Cardiac septum (tissue), 1 donor: Measurements from ENCODE around the gene ATG13. TPM values are rescaled to one million over a fixed set of nuclear protein-coding genes. Genes with fewer than 3 reads are reported as not detected.
"Not testable (repeated sequence)": the region's sequence is repeated elsewhere in the genome, so short reads cannot be mapped to it uniquely, and the experiment has no call there.

ENCODE experiments used
- DNase-seq: peaks from one replicate; pipeline ENCODE4 v3.0.0-alpha.2; 2020; ENCODE audit warnings: low spot score
- intact Hi-C: fragments of 100-400 bp; cut with DNase I; formaldehyde crosslinking; loops from one replicate; pipeline ENCODE4 v1.14.0; 2022
- total RNA-seq: library from RNA; stranded (reverse); fragmentation: NEBNext Ultra II Directional; extraction: Animal tissue kit (Norgen Biotek cat#: 25700); gene quantifications from one replicate; pipeline ENCODE4 v1.2.1, GENCODE V29; 2021
- donor health status: DM: no; HTN: no; CAD: no.

ATG13 gene
- total RNA-seq, 1 donor from 2014 or later: 43.4 TPM

DNA sequence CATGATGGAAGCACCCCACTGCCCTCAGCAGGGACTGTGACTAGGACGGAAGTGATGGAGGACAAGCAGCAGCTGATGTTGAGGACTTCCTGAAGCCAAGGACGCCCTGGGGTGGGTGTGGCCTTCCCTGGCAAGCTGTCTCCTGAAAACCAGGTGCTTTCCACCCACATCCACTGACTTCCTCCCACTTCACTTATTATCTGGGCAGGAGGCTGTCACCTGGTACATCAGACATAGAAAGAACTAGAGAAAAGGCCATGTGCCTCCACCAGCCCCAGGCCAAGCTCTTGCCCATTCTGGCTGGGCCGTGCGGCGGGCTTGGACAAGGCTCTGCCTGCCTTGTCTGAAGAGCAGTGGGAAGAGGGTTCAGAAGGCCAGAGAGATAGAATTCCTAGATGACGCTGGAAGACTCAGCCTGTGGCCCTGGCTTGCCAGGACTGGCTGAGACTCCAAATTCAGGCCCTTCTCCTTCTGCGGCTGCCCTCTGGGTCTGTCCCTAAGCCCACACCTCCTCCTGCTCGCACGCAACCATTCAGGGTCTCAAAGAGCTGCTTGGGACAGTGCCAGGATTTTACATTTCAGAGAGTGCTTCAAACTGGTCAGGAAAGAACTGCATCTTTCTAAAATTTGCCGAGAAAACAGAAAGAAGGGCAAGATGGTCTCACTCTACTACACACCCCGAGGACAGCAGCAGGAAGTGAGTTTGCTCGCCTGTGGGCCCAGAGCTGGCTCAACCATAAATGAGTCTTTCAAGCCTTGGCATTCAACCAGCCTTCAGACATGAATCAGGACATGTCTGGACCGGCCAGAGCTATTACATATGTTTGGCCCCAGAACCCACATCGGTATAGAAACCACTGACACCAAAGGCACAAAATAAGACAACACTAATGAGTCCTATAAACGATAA, 69.8 kb downstream of the ATG13 start:
- no peak for DNase-seq
- intact Hi-C loops: no loop called here

DNA sequence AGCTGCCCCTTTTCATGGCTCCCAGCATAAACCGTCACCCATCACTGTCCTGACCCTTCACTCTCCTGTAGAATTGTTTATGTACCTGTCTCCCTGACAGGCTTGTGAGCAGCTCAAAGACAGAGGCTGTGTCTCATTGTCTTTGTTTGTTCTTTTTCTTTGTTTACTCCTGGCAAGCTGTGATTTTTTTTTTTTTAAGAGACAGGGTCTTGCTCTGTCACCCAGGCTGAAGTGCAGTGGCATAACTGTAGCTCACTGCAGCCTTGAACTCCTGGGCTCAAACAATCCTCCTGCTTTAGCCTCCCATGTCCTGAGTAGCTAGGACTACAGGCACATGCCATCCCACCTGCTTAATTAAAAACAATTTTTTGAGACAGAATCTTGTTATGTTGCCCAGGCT, 73.3 kb downstream of the ATG13 start:
- DNase-seq: no peak
- intact Hi-C loops: no loop called here

DNA sequence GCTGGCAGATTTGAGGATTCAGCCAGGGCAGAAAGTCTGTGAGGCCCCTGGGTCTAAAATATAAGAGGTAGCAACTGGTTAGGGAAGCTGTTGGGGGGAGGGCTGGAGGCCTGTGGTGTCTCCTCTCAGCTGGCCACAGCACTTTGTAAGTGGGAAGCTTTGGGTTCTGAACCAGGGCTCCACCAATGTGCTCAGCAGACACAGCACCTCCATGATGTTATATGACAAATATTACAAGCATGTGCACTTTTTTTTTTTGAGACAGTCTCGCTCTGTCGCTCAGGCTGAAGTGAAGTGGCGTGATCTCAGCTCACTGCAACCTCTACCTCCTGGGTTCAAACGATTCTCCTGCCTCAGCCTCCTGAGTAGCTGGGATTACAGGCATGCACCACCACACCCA, 75.1 kb downstream of the ATG13 start:
- intact Hi-C loops: no loop called here

DNA sequence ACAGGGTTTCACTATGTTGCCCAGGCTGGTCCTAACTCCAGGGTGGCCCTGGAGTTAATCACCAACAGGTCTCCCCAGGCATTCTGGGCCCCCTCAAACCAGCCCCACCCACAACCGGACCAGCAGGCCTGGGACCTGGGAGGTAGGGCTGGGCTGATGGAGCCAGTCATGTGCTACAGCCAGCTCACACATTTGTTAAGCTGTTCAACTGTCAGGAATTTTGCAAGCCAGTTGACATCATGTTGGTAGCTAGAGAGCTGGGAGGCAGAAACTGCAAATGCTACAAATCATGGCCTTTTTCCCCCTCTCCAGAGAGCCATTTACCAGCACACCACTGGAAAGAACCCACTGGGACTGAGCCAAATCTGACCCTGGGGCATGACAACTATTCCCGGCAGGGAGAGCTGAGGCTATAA, 76.3 kb downstream of the ATG13 start:
- intact Hi-C loops: no loop called here
- no peak for DNase-seq

More for the DNA sequence above, 75.1 kb downstream of the ATG13 start:
- no peak for DNase-seq

DNA sequence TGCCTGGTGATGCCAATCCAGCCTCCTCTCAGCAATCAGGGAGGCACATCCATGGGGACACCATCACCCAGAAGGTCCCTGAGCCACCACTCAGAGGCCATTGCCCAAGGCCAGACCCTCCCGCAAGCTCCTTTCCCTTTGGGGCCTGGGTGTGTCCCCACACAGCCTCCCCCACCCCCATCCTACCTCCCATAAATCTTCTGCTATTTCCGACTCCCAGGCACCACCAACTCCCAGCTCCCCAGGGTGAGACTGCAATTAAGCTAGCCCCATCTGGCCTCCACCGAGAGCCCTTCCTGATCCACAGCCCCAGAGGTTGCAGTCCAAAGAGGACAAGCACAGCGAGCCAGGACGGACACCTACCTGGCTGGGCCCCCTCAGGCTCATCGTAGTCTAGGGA, 76.7 kb downstream of the ATG13 start:
- intact Hi-C loops: no loop called here
- no peak for DNase-seq

DNA sequence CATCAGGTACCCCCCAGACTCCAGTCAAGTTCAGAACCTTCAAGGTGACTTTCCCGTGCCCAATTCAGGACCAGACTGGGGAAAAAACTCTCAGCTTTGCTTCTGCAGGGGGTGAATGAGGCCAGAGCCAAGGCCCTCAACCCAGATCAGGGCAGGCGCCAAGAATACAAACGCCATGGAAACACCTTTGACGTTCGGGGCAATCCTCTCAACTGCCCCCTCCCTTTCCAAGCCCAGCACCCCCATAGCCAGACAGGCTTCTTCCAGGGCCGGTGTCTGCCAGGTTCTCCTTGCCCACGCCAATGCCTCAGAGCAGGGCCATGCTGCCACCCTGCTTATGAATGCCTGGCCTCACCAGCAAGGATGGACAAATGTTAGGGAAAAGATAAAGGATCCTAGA, 77.3 kb downstream of the ATG13 start:
- DNase-seq: no peak
- intact Hi-C loops: no loop called here

DNA sequence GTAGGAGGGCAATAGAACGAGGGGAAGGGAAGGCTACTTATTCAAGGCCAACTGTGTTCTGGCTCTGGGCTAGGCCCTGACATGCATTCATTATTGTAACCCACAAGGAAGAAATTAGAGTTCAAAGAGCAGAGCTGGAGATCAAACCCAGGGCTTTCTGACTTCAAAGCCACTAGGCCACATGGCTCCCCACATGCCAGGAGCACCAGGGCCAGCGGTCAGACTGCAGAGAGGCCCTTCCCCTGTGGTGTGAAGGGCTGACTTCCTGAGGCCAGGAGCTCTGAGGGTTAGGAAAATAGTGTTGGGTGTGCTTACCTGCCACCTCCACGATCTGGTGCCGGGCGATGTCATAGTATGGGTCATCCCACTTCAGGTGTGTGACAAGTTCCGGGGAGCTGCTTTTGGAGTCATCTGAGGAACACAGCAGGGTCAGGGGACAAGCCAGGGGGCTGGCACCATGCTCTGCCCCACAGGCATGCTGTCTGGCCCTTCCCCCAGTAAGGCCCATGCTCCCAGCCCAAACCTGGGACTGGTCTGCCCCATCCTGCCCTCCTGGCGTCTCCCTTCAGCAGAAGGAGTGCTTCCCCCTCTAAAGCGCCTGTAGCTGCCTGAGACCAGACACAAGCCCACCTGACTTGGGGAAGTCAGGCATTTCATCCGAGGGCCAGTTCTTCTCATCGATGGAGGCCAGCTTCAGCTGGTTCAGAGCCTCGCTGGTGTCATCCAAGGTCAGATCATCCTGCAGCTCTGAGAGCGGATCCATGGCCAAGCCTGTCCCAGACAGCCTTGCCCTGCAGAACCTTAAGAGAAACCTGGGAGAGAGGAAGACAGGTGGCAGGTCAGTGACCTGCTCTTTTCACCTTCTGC, 78.2 kb downstream of the ATG13 start:
- intact Hi-C loops: no loop called here
- DNase-seq: no peak

DNA sequence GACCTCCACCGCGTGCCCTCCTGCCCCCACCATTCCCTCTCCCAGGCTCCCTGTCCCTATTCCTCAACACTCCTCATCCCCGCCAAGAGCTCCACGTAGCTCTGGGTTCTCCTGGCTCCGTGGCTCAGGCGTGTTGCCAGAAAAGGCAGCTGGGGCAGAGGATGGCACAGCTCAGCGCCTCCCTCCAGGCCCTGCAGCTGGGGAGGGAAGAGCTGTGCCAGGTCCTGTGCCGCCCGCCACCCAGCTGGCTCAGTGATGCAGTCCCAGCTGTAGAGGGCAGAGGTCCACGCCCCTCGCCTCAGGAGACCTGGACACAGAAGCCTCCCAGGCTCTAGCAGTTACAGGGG, 78.8 kb downstream of the ATG13 start:
- peak; percentile 83 for DNase-seq
- intact Hi-C loops: no loop called here

DNA sequence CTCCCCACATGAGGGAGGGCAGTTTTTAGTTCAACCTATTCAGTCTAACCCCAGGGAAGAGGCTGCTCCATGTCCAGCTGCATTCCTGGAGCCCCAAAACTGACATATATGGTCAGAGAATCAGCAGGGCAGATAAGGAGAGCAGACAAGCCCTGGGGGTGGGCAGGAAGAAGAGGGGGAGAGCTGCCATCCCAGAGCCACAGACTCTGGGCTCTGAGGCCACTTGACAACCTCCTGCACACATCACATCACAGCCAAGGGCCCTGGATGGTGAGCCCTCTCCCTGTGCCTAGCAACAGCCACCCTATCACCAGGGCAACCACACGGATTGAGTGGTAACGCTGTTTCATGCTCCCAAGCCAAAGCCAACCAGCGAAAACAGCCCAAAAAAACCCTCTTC, 80.0 kb downstream of the ATG13 start:
- DNase-seq: no peak

DNA sequence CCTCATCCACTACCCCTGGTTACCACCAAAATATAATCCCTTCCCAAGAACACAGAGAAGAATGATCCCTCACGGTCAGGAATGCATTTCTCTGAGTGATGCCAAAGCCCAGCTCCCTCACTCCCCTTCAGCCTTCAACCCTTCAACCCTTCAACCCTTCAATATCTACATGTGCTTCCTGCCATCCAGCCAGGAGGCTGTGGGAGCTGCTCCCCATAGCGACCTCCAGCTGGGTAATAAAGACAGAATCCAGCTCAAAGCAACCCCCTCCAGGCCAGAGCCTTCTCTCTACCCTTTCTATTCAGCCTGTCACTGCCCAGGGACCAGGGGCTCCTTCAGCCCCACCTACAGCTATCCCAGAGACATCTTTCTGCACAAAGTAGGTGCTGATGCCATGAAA, 80.4 kb downstream of the ATG13 start:
- intact Hi-C loops: no loop called here
- DNase-seq: no peak

More for the DNA sequence above, 80.0 kb downstream of the ATG13 start:
- intact Hi-C loops: no loop called here

DNA sequence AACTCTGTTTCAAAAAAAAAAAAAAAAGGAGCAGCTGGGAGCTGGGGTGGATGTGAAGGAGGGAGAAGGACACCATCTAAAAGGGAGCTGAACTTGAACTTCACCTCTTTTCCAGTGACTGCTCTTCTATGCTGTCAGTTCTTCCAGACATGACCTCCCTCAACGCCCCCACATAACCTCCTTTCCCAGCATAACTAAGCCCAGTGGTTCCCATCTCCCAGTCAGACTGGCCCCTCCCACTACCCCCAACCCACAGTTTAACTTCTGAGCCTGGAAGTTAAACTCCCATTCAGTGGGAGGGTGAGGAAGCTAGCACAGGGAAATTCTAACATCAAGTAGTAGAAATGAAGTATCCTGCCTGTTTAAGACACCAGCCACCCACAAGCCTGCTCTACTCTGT, 81.2 kb downstream of the ATG13 start:
- no peak for DNase-seq
- intact Hi-C loops: no loop called here

DNA sequence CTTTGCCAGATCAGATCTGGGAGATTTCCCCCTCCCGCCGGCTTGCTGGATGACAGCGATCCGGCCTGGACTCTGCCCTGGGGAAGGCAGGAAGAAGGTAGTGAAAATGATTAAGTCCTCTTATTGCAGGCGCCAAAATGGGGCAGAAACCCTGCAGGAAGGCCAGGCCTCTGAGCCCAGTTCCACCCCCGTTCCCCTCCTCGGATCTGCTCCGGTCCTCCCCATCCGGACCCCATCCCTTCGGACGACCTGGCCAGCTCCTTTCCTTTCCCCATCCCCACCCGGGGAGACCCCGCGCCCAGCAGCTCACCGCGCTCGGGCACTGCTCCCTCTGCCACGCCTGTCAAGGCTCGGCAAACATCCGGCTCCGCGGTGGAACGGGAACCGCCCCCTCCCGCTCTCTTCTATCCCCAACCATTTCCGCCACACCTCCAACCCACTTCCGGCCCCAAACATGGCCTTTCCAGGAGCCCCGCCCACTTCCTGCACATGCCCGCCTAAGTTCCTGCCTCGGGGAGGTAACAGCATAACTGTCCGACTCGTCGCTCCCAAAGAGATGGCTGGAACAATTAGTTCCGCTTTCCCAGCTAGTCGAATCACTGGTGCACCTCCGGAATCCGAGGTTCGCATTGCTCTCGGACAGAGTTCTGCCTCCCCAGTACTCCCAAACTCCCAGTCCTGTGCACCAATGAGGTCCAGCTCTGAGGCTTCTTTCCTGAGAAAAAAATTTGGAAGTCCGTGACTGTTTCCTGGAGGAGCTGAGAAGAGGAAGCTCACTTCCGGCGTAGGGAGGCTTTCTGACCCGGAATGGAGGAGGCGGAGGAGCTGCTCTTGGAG, 83.1 kb downstream of the ATG13 start, which contains the start of the genes ARHGAP1 and ZNF408:
TSS of gene ARHGAP1 (minus strand) at position 379 of the 837 bp plus-strand sequence. CDS start 4,512 bp downstream, outside the sequence.
TSS of gene ZNF408 (plus strand) at position 791 of the 837 bp plus-strand sequence. CDS start at position 808, 17 bp downstream.
- intact Hi-C loops: loop anchor here (2.0 to 5.0 kb wide), 2 partner anchors 53 to 84 kb away; partner anchors contain the start of genes ATG13 and HARBI1
- DNase-seq: peak; percentile 100

DNA sequence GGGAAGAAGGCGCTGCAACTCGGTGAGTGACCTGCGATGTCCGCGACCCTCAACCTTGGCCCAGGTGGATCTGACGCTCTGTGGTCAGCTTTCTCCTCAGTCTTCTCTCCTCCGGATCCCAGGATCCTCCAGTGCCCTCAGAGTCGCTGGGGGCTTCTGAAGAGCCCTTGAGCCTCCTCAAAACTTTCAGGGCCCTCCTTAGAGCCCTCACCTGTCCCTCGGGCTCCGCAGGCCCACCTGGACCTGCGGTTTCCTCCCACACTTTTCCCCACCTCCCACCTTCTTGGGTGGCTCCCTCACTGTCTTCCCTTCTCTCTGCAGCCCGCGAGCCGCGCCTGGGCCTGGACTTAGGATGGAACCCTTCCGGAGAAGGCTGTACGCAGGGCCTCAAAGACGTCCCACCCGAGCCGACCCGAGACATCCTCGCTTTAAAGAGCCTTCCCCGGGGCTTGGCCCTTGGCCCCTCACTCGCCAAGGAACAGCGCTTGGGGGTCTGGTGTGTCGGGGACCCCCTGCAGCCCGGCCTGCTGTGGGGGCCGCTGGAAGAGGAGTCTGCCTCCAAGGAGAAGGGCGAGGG, 83.8 kb downstream of the ATG13 start:
- intact Hi-C loops: loop anchor here (2.0 to 5.0 kb wide), 2 partner anchors 54 to 84 kb away; partner anchors contain the start of genes ATG13 and HARBI1
- no peak for DNase-seq

DNA sequence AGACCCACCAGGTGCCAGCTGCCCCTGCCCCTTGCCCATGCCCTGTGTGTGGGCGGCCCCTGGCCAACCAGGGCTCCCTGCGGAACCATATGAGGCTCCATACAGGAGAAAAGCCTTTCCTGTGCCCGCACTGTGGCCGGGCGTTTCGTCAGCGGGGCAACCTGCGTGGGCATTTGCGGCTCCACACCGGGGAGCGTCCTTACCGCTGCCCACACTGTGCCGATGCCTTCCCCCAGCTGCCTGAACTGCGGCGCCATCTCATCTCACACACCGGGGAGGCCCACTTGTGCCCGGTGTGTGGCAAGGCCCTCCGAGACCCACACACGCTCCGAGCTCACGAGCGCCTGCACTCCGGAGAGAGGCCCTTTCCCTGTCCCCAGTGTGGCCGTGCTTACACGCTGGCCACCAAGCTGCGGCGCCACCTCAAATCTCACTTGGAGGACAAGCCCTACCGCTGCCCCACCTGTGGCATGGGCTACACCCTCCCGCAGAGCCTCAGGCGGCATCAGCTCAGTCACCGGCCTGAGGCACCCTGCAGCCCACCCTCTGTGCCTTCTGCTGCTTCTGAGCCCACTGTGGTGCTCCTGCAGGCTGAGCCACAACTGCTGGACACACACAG, 87.8 kb downstream of the ATG13 start:
- no peak for DNase-seq
- intact Hi-C loops: no loop called here

DNA sequence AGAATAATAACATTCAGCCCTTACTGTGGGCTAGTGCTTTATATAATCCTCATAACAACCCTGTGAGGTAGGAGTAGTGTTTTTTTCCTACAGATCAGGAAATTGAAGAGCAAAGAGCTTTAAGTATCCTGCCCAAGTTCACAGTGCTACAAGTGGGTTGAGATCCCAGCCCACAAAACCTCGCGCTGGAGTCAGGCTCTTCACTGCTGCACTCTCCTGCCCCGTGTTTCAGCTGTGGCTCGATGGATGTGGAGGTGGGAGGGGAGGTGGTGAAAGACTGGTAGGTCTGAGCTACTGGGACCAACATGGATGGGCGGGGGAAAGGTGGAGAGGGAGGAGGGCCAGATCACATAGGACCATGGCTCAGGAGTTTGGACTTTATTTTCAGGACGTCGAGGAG, 89.5 kb downstream of the ATG13 start:
- intact Hi-C loops: no loop called here
- no peak for DNase-seq

DNA sequence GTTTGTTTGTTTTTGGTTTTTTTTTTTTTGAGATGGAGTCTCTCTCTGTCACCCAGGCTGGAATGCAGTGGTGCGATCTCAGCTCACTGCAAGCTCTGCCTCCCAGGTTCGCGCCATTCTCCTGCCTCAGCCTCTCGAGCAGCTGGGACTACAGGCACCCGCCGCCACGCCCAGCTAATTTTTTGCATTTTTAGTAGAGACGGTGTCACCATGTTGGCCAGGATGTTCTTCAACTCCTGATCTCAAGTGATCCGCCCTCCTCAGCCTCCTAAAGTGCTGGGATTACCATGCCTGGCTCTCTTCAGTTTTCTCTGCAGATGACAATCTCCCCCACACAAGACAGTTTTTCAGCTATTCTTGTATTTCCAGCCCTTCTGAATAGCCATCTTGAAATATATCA, 92.0 kb downstream of the ATG13 start:
- DNase-seq, intact Hi-C loops: not testable (repeated sequence)

DNA sequence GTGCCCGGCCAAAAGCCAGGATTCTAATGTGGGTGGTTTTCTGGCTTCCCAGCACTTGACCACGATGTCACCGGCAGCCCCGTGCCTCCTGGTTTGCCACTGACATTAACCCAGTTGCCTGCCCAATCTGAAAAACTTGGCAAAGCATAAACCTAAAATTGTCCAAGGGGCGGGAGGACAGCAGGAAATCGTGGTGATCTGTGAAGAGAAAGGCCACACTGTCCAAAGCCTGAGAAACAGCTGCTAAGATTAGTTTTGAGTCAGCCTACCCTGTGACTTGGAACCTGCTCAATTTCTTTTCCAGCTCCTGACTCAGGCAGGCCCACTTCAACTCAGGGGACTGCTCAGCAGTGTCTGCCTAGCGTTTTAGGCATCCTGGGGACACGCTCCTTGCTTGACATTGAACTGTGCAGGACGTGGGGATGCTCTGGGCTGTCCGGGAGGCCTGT, 93.5 kb downstream of the ATG13 start:
- DNase-seq: peak; percentile 82
- intact Hi-C loops: no loop called here

DNA sequence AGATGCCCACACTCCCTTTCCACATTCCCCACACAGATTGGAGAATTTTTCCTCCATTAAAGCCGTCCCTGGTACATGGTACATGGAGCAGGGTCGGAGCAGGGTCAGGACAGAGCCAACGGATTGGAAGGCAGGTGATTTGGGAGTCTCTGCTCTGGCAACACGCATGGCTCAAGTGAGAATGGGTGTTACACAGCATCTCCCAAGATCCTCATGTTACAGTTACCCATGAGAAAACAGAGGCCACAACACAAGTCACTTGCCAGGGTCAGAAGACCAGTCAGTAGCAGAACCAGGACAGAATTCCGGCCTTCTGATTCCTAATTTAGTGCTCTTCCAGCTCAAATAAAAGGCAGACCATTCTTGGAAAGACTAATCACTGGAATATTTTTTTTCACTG, 94.0 kb downstream of the ATG13 start:
- DNase-seq: no peak
- intact Hi-C loops: no loop called here
